HCT116 (cell line): Measurements from ENCODE around the gene PTGIS. TPM values are rescaled to one million over a fixed set of nuclear protein-coding genes. Genes with fewer than 3 reads are reported as not detected.

Source experiments
- ATAC-seq: fragments of 200-7000 bp; cut with Tn5 transposase; 2 replicates; pipeline ENCODE4 v1.9.1; 2020; ENCODE audit warnings: mild to moderate bottlenecking, moderate library complexity
- BruUV-seq: library from RNA; stranded (reverse); fragments of 400-500 nt; replicated peaks from 2 replicates; lab custom pipeline; 2021; lab: Mats Ljungman, UMichigan
- CTCF ChIA-PET: fragments of 300-600 bp; sonication (Branson Sonifier 250); formaldehyde crosslinking; loops from one replicate; lab custom pipeline; 2021; ENCODE audit warnings: antibody characterized with exemption; lab: Charles Lee
- POLR2A ChIA-PET: fragments of 300-600, 350-600 bp; sonication (Branson Sonifier 250); formaldehyde crosslinking; loops from one replicate; lab custom pipeline; 2021; ENCODE audit warnings: antibody characterized with exemption; lab: Charles Lee
- RAD21 ChIA-PET, 2 experiments: fragments of 300-600 bp; sonication (Branson Sonifier 250); formaldehyde crosslinking; loops; one replicate each; lab custom pipeline; 2023; ENCODE audit warnings: low total read pairs in 2 of 2; ENCODE audit not compliant: uncharacterized antibody in 2 of 2, unreplicated experiment in 2 of 2, low non-redundant PET in 1 of 2; lab: Charles Lee
- DNase-seq: peaks from one replicate; pipeline ENCODE4 v3.0.0-alpha.2; 2010; ENCODE audit warnings: low read depth, low spot score
- H2AFZ ChIP-seq: fragments of 200-600 bp; shearing (Covaris generic), sonication (generic); 2 replicates; pipeline ENCODE4 v1.6.1; 2017; ENCODE audit warnings: low read depth, mixed run types, mixed read lengths, antibody characterized with exemption, low read length; ENCODE audit not compliant: poor library complexity, severe bottlenecking
- H3K27ac ChIP-seq: 2 replicates; pipeline ENCODE4 v1.5.1; 2012; ENCODE audit warnings: low read depth, low read length
- H3K27me3 ChIP-seq: fragments of 200-600 bp; sonication (generic); 2 replicates; pipeline ENCODE4 v1.6.1; 2016; ENCODE audit warnings: mixed run types, low read length, mixed read lengths; ENCODE audit not compliant: insufficient read depth
- H3K36me3 ChIP-seq, 2 experiments: fragments of 200-500 bp in 1 of 2; fragments of 200-600 bp in 1 of 2; sonication (Bioruptor generic) in 1 of 2; sonication (generic) in 1 of 2; 2 replicates each; pipeline versions ENCODE4 v1.5.1 to v1.6.1; 2014 to 2016; ENCODE audit warnings: low read length in 2 of 2, inconsistent platforms in 1 of 2, mixed read lengths in 1 of 2, mixed run types in 1 of 2; ENCODE audit not compliant: insufficient read depth in 2 of 2, control insufficient read depth in 1 of 2
- H3K4me1 ChIP-seq, 2 experiments: fragments of 200-600 bp in 1 of 2; sonication (generic) in 1 of 2; 2 replicates each; pipeline versions ENCODE4 v1.5.1 to v1.6.1; 2012 to 2017; ENCODE audit warnings: low read length in 2 of 2, inconsistent platforms in 1 of 2, mild to moderate bottlenecking in 1 of 2, mixed read lengths in 1 of 2, mixed run types in 1 of 2, moderate library complexity in 1 of 2; ENCODE audit not compliant: insufficient read depth in 2 of 2, control insufficient read depth in 1 of 2
- H3K4me2 ChIP-seq: fragments of 200-600 bp; sonication (generic); 2 replicates; pipeline ENCODE4 v1.6.1; 2017; ENCODE audit warnings: mixed run types, low read length, mixed read lengths
- H3K4me3 ChIP-seq, 2 experiments: fragments of 200-600 bp in 1 of 2; sonication (generic) in 1 of 2; replicated peaks in 1 of 2; 2 replicates each; pipeline ENCODE4 v1.5.1; 2011 to 2016; ENCODE audit warnings: low read length in 2 of 2, control low read depth in 1 of 2, low read depth in 1 of 2, mild to moderate bottlenecking in 1 of 2, mixed read lengths in 1 of 2, mixed run types in 1 of 2
- H3K79me2 ChIP-seq: fragments of 200-600 bp; sonication (generic); 2 replicates; pipeline ENCODE4 v1.6.1; 2017; ENCODE audit warnings: mild to moderate bottlenecking, mixed run types, low read length, moderate library complexity, mixed read lengths; ENCODE audit not compliant: insufficient read depth
- H3K9ac ChIP-seq: fragments of 200-600 bp; sonication (generic); 2 replicates; pipeline ENCODE4 v1.6.1; 2016; ENCODE audit warnings: low read length, mixed read lengths
- H3K9me2 ChIP-seq: fragments of 200-600 bp; sonication (generic), shearing (Covaris generic); 2 replicates; pipeline ENCODE4 v1.6.1; 2017; ENCODE audit warnings: mixed run types, mild to moderate bottlenecking, moderate library complexity; ENCODE audit not compliant: insufficient read depth
- H3K9me3 ChIP-seq, 2 experiments: fragments of 200-500 bp in 1 of 2; fragments of 200-600 bp in 1 of 2; sonication (Bioruptor generic) in 1 of 2; sonication (generic) in 1 of 2; 2 replicates each; pipeline ENCODE4 v1.6.1; 2014 to 2017; ENCODE audit warnings: low read length in 2 of 2, mixed read lengths in 2 of 2, inconsistent platforms in 1 of 2, low read depth in 1 of 2, mild to moderate bottlenecking in 1 of 2, mixed run types in 1 of 2, moderate library complexity in 1 of 2; ENCODE audit not compliant: control insufficient read depth in 1 of 2, insufficient read depth in 1 of 2
- H4K20me1 ChIP-seq: fragments of 200-600 bp; sonication (generic), shearing (Covaris generic); 2 replicates; pipeline ENCODE4 v1.6.1; 2017; ENCODE audit warnings: mixed run types, mild to moderate bottlenecking, moderate library complexity; ENCODE audit not compliant: insufficient read depth
- CTCF ChIP-seq, 3 experiments: fragments of 200-600 bp in 1 of 3; sonication (generic) in 1 of 3; IDR thresholded peaks in 2 of 3; conservative IDR thresholded peaks in 1 of 3; 2 replicates each; pipeline ENCODE4 v1.5.1; 2012 to 2017; ENCODE audit warnings: low read depth in 2 of 3, low read length in 2 of 3, antibody characterized with exemption in 1 of 3, borderline replicate concordance in 1 of 3, control low read depth in 1 of 3, mild to moderate bottlenecking in 1 of 3, mixed read lengths in 1 of 3, mixed run types in 1 of 3, moderate library complexity in 1 of 3; ENCODE audit not compliant: insufficient read depth in 1 of 3
- RAD21 ChIP-seq: IDR thresholded peaks from 2 replicates; pipeline ENCODE4 v1.6.1; 2012; ENCODE audit warnings: low read depth, mild to moderate bottlenecking
- SRF ChIP-seq: IDR thresholded peaks from 2 replicates; pipeline ENCODE4 v1.6.1; 2012; ENCODE audit warnings: low read depth
- intact Hi-C: fragments of 100-400 bp; cut with micrococcal nuclease; formaldehyde crosslinking; loops from 2 replicates; pipeline ENCODE4 v1.10.0; 2022
- total RNA-seq: library from RNA; stranded (reverse); gene quantifications from one replicate; pipeline ENCODE4 v1.2.1, GENCODE V29; 2021; ENCODE audit not compliant: unreplicated experiment
- TF ChIP-seq, protein P1 (sequence below): IDR thresholded peaks from 2 replicates; pipeline ENCODE4 v1.6.1; 2012; ENCODE audit warnings: low read depth

PTGIS gene
- total RNA-seq, 1 experiment from 2014 or later = 0.25 TPM

- TF ChIP-seq, protein P1, sequence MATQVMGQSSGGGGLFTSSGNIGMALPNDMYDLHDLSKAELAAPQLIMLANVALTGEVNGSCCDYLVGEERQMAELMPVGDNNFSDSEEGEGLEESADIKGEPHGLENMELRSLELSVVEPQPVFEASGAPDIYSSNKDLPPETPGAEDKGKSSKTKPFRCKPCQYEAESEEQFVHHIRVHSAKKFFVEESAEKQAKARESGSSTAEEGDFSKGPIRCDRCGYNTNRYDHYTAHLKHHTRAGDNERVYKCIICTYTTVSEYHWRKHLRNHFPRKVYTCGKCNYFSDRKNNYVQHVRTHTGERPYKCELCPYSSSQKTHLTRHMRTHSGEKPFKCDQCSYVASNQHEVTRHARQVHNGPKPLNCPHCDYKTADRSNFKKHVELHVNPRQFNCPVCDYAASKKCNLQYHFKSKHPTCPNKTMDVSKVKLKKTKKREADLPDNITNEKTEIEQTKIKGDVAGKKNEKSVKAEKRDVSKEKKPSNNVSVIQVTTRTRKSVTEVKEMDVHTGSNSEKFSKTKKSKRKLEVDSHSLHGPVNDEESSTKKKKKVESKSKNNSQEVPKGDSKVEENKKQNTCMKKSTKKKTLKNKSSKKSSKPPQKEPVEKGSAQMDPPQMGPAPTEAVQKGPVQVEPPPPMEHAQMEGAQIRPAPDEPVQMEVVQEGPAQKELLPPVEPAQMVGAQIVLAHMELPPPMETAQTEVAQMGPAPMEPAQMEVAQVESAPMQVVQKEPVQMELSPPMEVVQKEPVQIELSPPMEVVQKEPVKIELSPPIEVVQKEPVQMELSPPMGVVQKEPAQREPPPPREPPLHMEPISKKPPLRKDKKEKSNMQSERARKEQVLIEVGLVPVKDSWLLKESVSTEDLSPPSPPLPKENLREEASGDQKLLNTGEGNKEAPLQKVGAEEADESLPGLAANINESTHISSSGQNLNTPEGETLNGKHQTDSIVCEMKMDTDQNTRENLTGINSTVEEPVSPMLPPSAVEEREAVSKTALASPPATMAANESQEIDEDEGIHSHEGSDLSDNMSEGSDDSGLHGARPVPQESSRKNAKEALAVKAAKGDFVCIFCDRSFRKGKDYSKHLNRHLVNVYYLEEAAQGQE = no peak
- TF ChIP-seq, all 23 proteins: peak for 5
Measured at GRCh38 chr20:49610691-49611538, 43.0 kb upstream of the PTGIS start (continued).

- TF ChIP-seq RAD21 = peak; percentile 86
- no peak for TF ChIP-seq SRF
- peak; percentile 87 to 96 (median 93) for TF ChIP-seq CTCF (IDR thresholded peaks at IDR 0.05 in 2 of 3, conservative IDR thresholded peaks at IDR 0.05 in 1 of 3; ENCODE audit: borderline replicate concordance in 1 of 3, insufficient read depth in 1 of 3, low read depth in 2 of 3, low read length in 2 of 3)
- no TSS peak for BruUV-seq
- Histone ChIP-seq H3K79me2 (no peaks in the 10 kb centered on the region), H3K4me1 (peaks cover 12 to 28% of the 10 kb centered on the region in 2 experiments; a peak in 3 of 4 replicates), H3K9me2 (no peaks in the 10 kb centered on the region), H3K36me3 (no peaks in the 10 kb centered on the region), H3K4me2 (peak overlapping the region; percentile 51), H3K27me3 (no peaks in the 10 kb centered on the region), H3K4me3 (peak overlapping the region in 1 of 2 experiments; percentile 11; a peak in 1 of 4 replicates), H3K9me3 (no peaks in the 10 kb centered on the region), H2AFZ (peak overlapping the region; percentile 36), H3K9ac (no peak overlapping the region), H3K27ac (no peak overlapping the region), H4K20me1 (no peaks in the 10 kb centered on the region)
- intact Hi-C loops = loop anchor here (1.0 kb wide), 2 partner anchors 68 to 275 kb away; no protein-coding TSS in a partner anchor
- POLR2A ChIA-PET = interaction anchor here (0.6 kb wide), 1 partner anchor 67 kb away, joined by 3 read pairs; no protein-coding TSS in a partner anchor
- DNase-seq (peak; percentile 33), ATAC-seq (peak; percentile 56)
- RAD21 ChIA-PET = interaction anchor here (0.7 to 1.0 kb wide), 3 partner anchors 67 to 279 kb away, joined by 4 to 10 read pairs (median 7); no protein-coding TSS in a partner anchor
- CTCF ChIA-PET = interaction anchor here (0.6 to 3.8 kb wide), 18 partner anchors 12 to 327 kb away, joined by 3 to 66 read pairs (median 4); partner anchors contain the start of gene RNF114
Measured at GRCh38 chr20:49608752-49609670, 41.1 kb upstream of the PTGIS start.
